Measurements from ENCODE around the gene EN1.

The EN1 gene
- long read RNA-seq: 0 reads

DNA sequence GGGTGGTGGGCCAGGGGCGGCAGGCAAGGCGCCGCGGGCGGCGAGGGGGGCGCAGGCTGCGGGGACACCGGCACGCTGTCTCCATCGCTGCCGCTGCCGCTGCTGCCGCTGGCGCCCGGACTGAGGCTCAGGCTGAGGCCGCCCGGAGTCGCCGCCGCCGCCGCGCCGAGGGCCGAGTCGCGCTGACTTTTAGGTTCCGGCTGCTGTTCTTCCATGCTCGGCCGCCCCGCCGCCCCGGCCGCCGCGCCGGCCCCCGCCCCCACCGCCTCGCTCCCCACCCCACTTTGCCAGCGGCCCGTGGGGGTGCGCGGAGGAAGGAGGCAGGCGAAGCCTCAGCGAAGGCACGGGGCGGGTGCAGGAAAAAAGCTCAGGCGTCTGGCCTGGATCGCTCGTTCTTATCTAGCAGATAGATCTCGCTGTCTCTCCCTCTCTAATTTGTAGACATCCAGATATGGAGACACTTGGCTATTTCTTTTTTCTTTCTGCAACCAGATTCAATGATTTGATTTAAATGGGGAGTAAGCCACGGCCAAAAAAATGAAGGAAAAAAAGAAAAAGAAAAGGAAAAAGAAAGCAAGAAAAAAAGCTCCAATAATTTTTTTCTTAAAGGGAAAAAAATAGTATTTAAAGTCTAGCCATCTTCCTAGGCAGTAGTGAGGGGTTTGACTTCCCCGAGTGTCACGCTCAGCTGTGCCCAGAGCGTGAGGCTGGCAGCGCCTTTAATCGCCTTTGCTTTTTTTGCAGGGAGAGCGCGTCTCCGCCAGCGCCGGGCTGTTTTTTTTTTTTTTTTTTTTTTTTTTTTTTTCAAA is at the start of gene EN1:
EN1 (minus strand) TSS at position 696 of the 809 bp plus-strand sequence; CDS start at position 215, 481 bp downstream.
- no peak within 1 kb of the TSS for H3K4me3 ChIP-seq (replicated peaks; ENCODE audit: insufficient read depth, low read length)
- no peak for DNase-seq (ENCODE audit: low read depth in 1 of 2, low spot score in 1 of 2)
- TF ChIP-seq, protein P1, sequence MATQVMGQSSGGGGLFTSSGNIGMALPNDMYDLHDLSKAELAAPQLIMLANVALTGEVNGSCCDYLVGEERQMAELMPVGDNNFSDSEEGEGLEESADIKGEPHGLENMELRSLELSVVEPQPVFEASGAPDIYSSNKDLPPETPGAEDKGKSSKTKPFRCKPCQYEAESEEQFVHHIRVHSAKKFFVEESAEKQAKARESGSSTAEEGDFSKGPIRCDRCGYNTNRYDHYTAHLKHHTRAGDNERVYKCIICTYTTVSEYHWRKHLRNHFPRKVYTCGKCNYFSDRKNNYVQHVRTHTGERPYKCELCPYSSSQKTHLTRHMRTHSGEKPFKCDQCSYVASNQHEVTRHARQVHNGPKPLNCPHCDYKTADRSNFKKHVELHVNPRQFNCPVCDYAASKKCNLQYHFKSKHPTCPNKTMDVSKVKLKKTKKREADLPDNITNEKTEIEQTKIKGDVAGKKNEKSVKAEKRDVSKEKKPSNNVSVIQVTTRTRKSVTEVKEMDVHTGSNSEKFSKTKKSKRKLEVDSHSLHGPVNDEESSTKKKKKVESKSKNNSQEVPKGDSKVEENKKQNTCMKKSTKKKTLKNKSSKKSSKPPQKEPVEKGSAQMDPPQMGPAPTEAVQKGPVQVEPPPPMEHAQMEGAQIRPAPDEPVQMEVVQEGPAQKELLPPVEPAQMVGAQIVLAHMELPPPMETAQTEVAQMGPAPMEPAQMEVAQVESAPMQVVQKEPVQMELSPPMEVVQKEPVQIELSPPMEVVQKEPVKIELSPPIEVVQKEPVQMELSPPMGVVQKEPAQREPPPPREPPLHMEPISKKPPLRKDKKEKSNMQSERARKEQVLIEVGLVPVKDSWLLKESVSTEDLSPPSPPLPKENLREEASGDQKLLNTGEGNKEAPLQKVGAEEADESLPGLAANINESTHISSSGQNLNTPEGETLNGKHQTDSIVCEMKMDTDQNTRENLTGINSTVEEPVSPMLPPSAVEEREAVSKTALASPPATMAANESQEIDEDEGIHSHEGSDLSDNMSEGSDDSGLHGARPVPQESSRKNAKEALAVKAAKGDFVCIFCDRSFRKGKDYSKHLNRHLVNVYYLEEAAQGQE (IDR thresholded peaks at IDR 0.05; ENCODE audit: insufficient replicate concordance, low read depth): no peak
- TF ChIP-seq GABPA (IDR thresholded peaks at IDR 0.05; ENCODE audit: low read depth) (no peak), SPI1 (IDR thresholded peaks at IDR 0.05; ENCODE audit: borderline replicate concordance, low read depth) (no peak), POLR2AphosphoS5 (IDR thresholded peaks at IDR 0.05; ENCODE audit: low read depth) (no peak)
- TF ChIP-seq, protein P2, sequence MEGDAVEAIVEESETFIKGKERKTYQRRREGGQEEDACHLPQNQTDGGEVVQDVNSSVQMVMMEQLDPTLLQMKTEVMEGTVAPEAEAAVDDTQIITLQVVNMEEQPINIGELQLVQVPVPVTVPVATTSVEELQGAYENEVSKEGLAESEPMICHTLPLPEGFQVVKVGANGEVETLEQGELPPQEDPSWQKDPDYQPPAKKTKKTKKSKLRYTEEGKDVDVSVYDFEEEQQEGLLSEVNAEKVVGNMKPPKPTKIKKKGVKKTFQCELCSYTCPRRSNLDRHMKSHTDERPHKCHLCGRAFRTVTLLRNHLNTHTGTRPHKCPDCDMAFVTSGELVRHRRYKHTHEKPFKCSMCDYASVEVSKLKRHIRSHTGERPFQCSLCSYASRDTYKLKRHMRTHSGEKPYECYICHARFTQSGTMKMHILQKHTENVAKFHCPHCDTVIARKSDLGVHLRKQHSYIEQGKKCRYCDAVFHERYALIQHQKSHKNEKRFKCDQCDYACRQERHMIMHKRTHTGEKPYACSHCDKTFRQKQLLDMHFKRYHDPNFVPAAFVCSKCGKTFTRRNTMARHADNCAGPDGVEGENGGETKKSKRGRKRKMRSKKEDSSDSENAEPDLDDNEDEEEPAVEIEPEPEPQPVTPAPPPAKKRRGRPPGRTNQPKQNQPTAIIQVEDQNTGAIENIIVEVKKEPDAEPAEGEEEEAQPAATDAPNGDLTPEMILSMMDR (IDR thresholded peaks at IDR 0.05; ENCODE audit: insufficient read depth, low read length): no peak
- no peak within 1 kb of the TSS for H3K27ac ChIP-seq (replicated peaks)
- H3K27me3 ChIP-seq (ENCODE audit: insufficient read depth, poor library complexity, severe bottlenecking): peaks cover 85% of the 10 kb centered on the region

DNA sequence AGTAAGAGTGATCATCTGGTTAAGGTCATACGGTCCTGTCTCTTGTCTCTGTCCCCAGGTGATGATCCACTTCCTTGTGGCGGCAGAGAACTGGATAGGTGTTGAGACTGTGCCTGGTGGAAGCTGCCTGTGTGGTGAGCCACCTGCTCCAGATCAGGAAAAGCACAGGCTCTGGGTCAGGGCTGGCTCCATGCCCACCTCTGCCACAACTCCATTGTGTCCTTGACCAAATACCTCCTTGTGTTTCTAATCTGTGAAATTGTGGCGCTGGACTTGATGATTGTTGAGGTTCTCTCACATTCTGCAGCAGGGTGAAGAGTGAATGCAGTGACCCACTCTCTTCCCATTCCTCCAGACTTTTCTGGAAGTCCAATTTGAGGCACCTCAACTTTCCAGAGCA is 45.7 kb upstream of the EN1 start:
- TF ChIP-seq SPI1 (IDR thresholded peaks at IDR 0.05; ENCODE audit: borderline replicate concordance, low read depth): no peak
- no peaks in the 10 kb centered on the region for H3K27me3 ChIP-seq (ENCODE audit: insufficient read depth, poor library complexity, severe bottlenecking)
- no peak overlapping the region for H3K27ac ChIP-seq (replicated peaks)
- DNase-seq (ENCODE audit: low read depth in 1 of 2, low spot score in 1 of 2): no peak
- no peak overlapping the region for H3K4me3 ChIP-seq (replicated peaks; ENCODE audit: insufficient read depth, low read length)

DNA sequence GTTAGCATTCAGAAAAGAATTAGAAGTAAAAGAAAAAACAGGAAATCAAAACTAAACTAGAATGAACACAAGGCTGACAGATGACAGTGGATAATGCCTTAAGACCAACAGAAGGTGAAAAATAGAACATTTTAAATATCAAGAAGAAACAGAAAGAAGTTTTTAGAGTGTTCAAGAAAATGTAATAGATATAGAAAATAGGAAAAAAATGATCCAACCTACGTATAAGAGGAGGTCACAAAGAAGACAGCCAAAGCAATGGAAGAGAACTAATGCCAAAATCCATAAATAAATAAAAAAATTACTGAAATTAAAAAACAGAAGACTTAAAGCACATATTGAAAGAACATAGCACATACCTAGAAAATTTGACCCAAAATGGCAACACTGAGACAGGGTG is 42.5 kb upstream of the EN1 start:
- TF ChIP-seq, protein P1 (IDR thresholded peaks at IDR 0.05; ENCODE audit: insufficient replicate concordance, low read depth): no peak
- TF ChIP-seq POLR2AphosphoS5 (IDR thresholded peaks at IDR 0.05; ENCODE audit: low read depth) (no peak), GABPA (IDR thresholded peaks at IDR 0.05; ENCODE audit: low read depth) (no peak)
- Histone ChIP-seq H3K4me3 (replicated peaks; ENCODE audit: insufficient read depth, low read length) (no peak overlapping the region), H3K27me3 (ENCODE audit: insufficient read depth, poor library complexity, severe bottlenecking) (no peaks in the 10 kb centered on the region), H3K27ac (replicated peaks) (no peak overlapping the region)
- no peak for DNase-seq (ENCODE audit: low read depth in 1 of 2, low spot score in 1 of 2)

DNA sequence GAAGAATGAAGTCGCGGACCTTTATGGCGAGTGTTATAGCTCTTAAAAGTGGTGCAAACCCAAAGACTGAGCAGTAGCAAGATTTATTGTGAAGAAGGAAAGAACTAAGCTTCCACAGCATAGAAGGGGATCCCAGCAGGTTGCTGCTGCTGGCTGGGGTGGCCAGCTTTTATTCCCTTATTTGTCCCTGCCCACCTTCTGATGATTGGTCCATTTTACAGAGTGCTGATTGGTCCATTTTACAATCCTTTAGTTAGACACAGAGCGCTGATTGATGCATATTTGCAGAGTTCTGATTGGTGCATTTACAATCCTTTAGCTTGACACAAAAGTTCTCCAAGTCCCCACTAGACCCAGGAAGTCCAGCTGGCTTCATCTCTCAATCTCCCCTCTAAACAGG is 36.3 kb upstream of the EN1 start:
- no peak overlapping the region for H3K27ac ChIP-seq (replicated peaks)
- no peak for DNase-seq (ENCODE audit: low read depth in 1 of 2, low spot score in 1 of 2)
- H3K27me3 ChIP-seq (ENCODE audit: insufficient read depth, poor library complexity, severe bottlenecking): no peaks in the 10 kb centered on the region
- no peak overlapping the region for H3K4me3 ChIP-seq (replicated peaks; ENCODE audit: insufficient read depth, low read length)
- TF ChIP-seq, protein P2 (IDR thresholded peaks at IDR 0.05; ENCODE audit: insufficient read depth, low read length): no peak
- TF ChIP-seq GABPA (IDR thresholded peaks at IDR 0.05; ENCODE audit: low read depth) (no peak), POLR2AphosphoS5 (IDR thresholded peaks at IDR 0.05; ENCODE audit: low read depth) (no peak), SPI1 (IDR thresholded peaks at IDR 0.05; ENCODE audit: borderline replicate concordance, low read depth) (no peak)
- TF ChIP-seq, protein P1 (IDR thresholded peaks at IDR 0.05; ENCODE audit: insufficient replicate concordance, low read depth): no peak

All from HL-60 (cell line).